K562 (cell line): Measurements from ENCODE around the gene MSL3. TPM values are rescaled to one million over a fixed set of nuclear protein-coding genes. Genes with fewer than 3 reads are reported as not detected.
A peak's percentile ranks its signal among the peaks of the same experiment; 100 is the strongest.

Experiments
- ATF7 ChIP-seq: fragments of 450-650 bp; IDR thresholded peaks from 2 replicates; pipeline ENCODE4 v1.7.1; 2014; ENCODE audit warnings: mild to moderate bottlenecking, moderate library complexity
- CHD2 ChIP-seq: IDR thresholded peaks from 2 replicates; pipeline ENCODE4 v1.6.1; 2011; ENCODE audit warnings: low read depth, low read length
- CREM ChIP-seq: IDR thresholded peaks from 2 replicates; pipeline ENCODE4 v1.6.1; 2014; ENCODE audit warnings: antibody characterized with exemption, low read depth
- FOS ChIP-seq: IDR thresholded peaks from 3 replicates; pipeline ENCODE4 v1.6.1; 2011; ENCODE audit not compliant: insufficient read length; ENCODE audit errors: extremely low read depth
- HNRNPK ChIP-seq: fragments of 200-400 bp; formaldehyde crosslinking; IDR thresholded peaks from one replicate; pipeline ENCODE4 v1.6.1; 2018; ENCODE audit warnings: mild to moderate bottlenecking, low read depth, low read length; ENCODE audit not compliant: poor library complexity, severe bottlenecking
- MECOM ChIP-seq: fragments of 250-450 bp; sonication (Bioruptor Pico); IDR thresholded peaks from 2 replicates; pipeline ENCODE4 v1.8.0; 2022; ENCODE audit warnings: inconsistent platforms
- MTA1 ChIP-seq: fragments of 450-650 bp; IDR thresholded peaks from 2 replicates; pipeline ENCODE4 v1.6.1; 2017; ENCODE audit warnings: borderline replicate concordance
- MTF1 ChIP-seq: fragments of 250-450 bp; sonication (Bioruptor Pico); IDR thresholded peaks from 2 replicates; pipeline ENCODE4 v1.9.0; 2021; ENCODE audit warnings: moderate library complexity, mild to moderate bottlenecking, inconsistent platforms, borderline replicate concordance
- NRF1 ChIP-seq, 2 experiments: fragments of 450-650 bp; IDR thresholded peaks in 1 of 2; conservative IDR thresholded peaks in 1 of 2; 2 replicates each; pipeline ENCODE4 v1.6.1; 2014; ENCODE audit warnings: mild to moderate bottlenecking in 2 of 2
- RBM25 ChIP-seq: fragments of 200-400 bp; formaldehyde crosslinking; IDR thresholded peaks from 2 replicates; pipeline ENCODE4 v1.6.1; 2018; ENCODE audit warnings: low read length, low read depth, moderate library complexity; ENCODE audit not compliant: severe bottlenecking
- ZKSCAN3 ChIP-seq: fragments of 250-450 bp; sonication (Bioruptor Pico); IDR thresholded peaks from 2 replicates; pipeline ENCODE4 v1.4.0; 2020
- ZZZ3 ChIP-seq: fragments of 450-650 bp; IDR thresholded peaks from 2 replicates; pipeline ENCODE4 v1.6.1; 2016; ENCODE audit warnings: antibody characterized with exemption, mild to moderate bottlenecking, moderate library complexity
- polyA plus RNA-seq, 8 experiments: library from polyadenylated mRNA; depleted of rRNA in 4 of 8; stranded (reverse) in 5 of 8; unstranded in 3 of 8; fragments of >200 nt; fragmentation: Nextera tagmentation in 2 of 8; fragmentation: Illumina TruSeq in 1 of 8; extraction: Ambion mirVana in 2 of 8; extraction: Trizol in 1 of 8; gene quantifications; 2 replicates each; pipeline versions ENCODE4 v1.2.1 to v1.2.3, GENCODE V29; 2011 to 2014; ENCODE audit warnings: inconsistent platforms in 1 of 8, missing spikeins in 1 of 8
- total RNA-seq, 7 experiments: library from RNA; depleted of rRNA in 6 of 7; stranded (reverse); fragments of >200 nt in 6 of 7; fragmentation: Illumina TruSeq in 2 of 7; extraction: Trizol in 2 of 7; gene quantifications; 2 replicates each; pipeline versions ENCODE4 v1.2.1 to v1.2.3, GENCODE V29; 2011 to 2021; ENCODE audit warnings: low replicate concordance in 1 of 7
- TF ChIP-seq, protein P1 (sequence below), 2 experiments: IDR thresholded peaks in 1 of 2; conservative IDR thresholded peaks in 1 of 2; 2 replicates each; pipeline ENCODE4 v1.6.1; 2016; ENCODE audit warnings: low read depth in 2 of 2, mild to moderate bottlenecking in 1 of 2, missing compliant biosample characterization in 1 of 2, missing genetic modification characterization in 1 of 2, moderate library complexity in 1 of 2
- TF ChIP-seq, protein P2 (sequence below): fragments of 450-650 bp; IDR thresholded peaks from 2 replicates; pipeline ENCODE4 v1.6.1; 2016
- TF ChIP-seq, protein P3 (sequence below), 2 experiments: fragments of 450-650 bp in 1 of 2; sonication (generic) in 1 of 2; formaldehyde crosslinking in 1 of 2; IDR thresholded peaks in 1 of 2; conservative IDR thresholded peaks in 1 of 2; 2 replicates each; pipeline versions ENCODE4 v1.6.1 to v1.8.1; 2016 to 2023; ENCODE audit warnings: mild to moderate bottlenecking in 2 of 2, moderate library complexity in 2 of 2, inconsistent platforms in 1 of 2, missing genetic modification reagents in 1 of 2
- TF ChIP-seq, protein P4 (sequence below): sonication (generic); formaldehyde crosslinking; IDR thresholded peaks from 2 replicates; pipeline ENCODE4 v1.8.0; 2022; ENCODE audit warnings: mild to moderate bottlenecking, missing genetic modification reagents
- TF ChIP-seq, protein P5 (sequence below): fragments of 250-450 bp; sonication (Bioruptor Pico); IDR thresholded peaks from 2 replicates; pipeline ENCODE4 v1.5.1; 2021; ENCODE audit warnings: mild to moderate bottlenecking
- TF ChIP-seq, protein P6 (sequence below): sonication (generic); formaldehyde crosslinking; IDR thresholded peaks from 2 replicates; pipeline ENCODE4 v1.8.0; 2022; ENCODE audit warnings: mild to moderate bottlenecking, low read depth, missing genetic modification reagents

Gene MSL3
- total and polyA plus RNA-seq, 9 of the 15 experiments (the other 6 are each of a cell fraction or from before 2014, with no cell fraction given) = 21.3 to 39.9 (median 27.1) TPM

DNA sequence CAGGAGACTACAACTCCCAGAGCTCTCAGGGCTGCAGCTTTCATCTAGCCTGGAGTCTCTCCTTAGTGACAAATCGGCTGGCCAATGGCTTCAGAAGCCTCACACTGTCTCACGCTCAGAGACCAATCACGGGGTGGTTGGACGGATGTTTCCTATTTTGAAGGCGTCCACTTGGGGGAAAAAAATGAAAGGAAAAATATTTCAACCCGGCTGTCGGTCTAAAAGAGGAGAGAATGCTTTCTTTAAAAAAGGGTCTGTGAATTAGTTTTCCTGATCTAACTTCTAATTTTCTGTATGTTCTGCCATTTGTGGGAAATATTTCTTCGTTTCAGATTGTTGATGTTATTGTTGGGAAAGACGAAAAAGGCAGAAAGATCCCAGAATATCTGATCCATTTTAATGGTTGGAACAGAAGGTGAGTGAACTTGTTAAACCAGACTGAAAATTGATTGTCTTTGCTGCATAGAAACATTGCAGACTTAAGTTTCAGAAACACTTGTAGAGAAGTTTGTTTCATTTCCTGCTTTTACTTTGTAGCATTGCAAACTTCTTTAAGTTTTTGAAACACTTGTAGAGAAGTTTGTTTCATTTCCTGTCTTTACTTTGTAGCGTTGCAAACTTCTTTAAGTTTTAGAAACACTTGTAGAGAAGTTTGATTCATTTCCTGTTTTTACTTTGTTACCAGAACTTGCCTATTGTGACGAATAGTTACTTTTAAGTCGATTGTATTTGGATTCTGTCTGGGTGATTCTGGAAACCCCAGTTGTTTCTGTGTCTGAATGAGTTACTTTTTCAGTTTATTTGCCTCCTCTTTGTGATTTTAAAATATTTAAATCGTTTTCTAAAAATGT is 1.6 kb downstream of the MSL3 start (continued):
- TF ChIP-seq, protein P1, sequence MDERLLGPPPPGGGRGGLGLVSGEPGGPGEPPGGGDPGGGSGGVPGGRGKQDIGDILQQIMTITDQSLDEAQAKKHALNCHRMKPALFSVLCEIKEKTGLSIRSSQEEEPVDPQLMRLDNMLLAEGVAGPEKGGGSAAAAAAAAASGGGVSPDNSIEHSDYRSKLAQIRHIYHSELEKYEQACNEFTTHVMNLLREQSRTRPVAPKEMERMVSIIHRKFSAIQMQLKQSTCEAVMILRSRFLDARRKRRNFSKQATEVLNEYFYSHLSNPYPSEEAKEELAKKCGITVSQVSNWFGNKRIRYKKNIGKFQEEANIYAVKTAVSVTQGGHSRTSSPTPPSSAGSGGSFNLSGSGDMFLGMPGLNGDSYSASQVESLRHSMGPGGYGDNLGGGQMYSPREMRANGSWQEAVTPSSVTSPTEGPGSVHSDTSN (CRISPR knock-in tag; IDR thresholded peaks at IDR 0.05; ENCODE audit: low read depth) = no peak
- TF ChIP-seq, protein P1 (tag; conservative IDR thresholded peaks at IDR 0.05; ENCODE audit: low read depth) = peak; percentile 92
- no peak for TF ChIP-seq ZKSCAN3
- TF ChIP-seq CREM = peak; percentile 88
- TF ChIP-seq HNRNPK = no peak
- peak; percentile 71 for TF ChIP-seq RBM25
- TF ChIP-seq ZZZ3 = no peak
- no peak for TF ChIP-seq MECOM (CRISPR knock-in tag)
- TF ChIP-seq, protein P2, sequence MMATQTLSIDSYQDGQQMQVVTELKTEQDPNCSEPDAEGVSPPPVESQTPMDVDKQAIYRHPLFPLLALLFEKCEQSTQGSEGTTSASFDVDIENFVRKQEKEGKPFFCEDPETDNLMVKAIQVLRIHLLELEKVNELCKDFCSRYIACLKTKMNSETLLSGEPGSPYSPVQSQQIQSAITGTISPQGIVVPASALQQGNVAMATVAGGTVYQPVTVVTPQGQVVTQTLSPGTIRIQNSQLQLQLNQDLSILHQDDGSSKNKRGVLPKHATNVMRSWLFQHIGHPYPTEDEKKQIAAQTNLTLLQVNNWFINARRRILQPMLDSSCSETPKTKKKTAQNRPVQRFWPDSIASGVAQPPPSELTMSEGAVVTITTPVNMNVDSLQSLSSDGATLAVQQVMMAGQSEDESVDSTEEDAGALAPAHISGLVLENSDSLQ = peak; percentile 97
- no peak; the same call in 1 of the 2 replicates for TF ChIP-seq CHD2
- TF ChIP-seq, protein P3, sequence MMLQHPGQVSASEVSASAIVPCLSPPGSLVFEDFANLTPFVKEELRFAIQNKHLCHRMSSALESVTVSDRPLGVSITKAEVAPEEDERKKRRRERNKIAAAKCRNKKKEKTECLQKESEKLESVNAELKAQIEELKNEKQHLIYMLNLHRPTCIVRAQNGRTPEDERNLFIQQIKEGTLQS (IDR thresholded peaks at IDR 0.05) = no peak
- TF ChIP-seq, protein P3 (CRISPR knock-in tag; conservative IDR thresholded peaks at IDR 0.05) = no peak
- no peak for TF ChIP-seq MTF1 (CRISPR knock-in tag)
- TF ChIP-seq, protein P4, sequence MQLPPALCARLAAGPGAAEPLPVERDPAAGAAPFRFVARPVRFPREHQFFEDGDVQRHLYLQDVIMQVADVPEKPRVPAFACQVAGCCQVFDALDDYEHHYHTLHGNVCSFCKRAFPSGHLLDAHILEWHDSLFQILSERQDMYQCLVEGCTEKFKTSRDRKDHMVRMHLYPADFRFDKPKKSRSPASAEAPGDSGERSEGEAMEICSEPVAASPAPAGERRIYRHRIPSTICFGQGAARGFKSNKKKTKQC (CRISPR knock-in tag) = no peak
- TF ChIP-seq, protein P5, sequence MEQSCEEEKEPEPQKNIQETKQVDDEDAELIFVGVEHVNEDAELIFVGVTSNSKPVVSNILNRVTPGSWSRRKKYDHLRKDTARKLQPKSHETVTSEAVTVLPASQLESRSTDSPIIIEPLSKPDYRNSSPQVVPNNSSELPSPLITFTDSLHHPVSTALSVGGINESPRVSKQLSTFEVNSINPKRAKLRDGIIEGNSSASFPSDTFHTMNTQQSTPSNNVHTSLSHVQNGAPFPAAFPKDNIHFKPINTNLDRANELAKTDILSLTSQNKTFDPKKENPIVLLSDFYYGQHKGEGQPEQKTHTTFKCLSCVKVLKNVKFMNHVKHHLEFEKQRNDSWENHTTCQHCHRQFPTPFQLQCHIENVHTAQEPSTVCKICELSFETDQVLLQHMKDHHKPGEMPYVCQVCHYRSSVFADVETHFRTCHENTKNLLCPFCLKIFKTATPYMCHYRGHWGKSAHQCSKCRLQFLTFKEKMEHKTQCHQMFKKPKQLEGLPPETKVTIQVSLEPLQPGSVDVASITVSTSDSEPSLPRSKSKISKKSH (CRISPR knock-in tag) = no peak
- peak; percentile 89 for TF ChIP-seq MTA1
- peak in 1 of 2 experiments; percentile 12; a peak in 1 of 4 replicates for TF ChIP-seq NRF1 (conservative IDR thresholded peaks at IDR 0.05 in 1 of 2, IDR thresholded peaks at IDR 0.05 in 1 of 2)
- peak; percentile 25; the same call in 1 of the 2 replicates for TF ChIP-seq ATF7
- peak; percentile 88 for TF ChIP-seq FOS
- TF ChIP-seq, protein P6, sequence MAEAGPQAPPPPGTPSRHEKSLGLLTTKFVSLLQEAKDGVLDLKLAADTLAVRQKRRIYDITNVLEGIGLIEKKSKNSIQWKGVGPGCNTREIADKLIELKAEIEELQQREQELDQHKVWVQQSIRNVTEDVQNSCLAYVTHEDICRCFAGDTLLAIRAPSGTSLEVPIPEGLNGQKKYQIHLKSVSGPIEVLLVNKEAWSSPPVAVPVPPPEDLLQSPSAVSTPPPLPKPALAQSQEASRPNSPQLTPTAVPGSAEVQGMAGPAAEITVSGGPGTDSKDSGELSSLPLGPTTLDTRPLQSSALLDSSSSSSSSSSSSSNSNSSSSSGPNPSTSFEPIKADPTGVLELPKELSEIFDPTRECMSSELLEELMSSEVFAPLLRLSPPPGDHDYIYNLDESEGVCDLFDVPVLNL = no peak
